ENCODE results near the gene MPZL1. TPM values are rescaled to one million over a fixed set of nuclear protein-coding genes. Genes with fewer than 3 reads are reported as not detected.

MPZL1 gene
- total RNA-seq, 2 experiments from 2014 or later: 1.2 to 1.5 TPM

- Mint-ChIP-seq H3K27ac (no peak overlapping the region), H3K36me3 (ENCODE audit: low read depth) (peaks cover 18% of the 10 kb centered on the region), H3K9me3 (no peaks in the 10 kb centered on the region), H3K4me1 (ENCODE audit: low read depth) (peaks cover 23% of the 10 kb centered on the region), H3K4me3 (no peak overlapping the region), H3K27me3 (no peaks in the 10 kb centered on the region)
- intact Hi-C loops (cut with DNase I, micrococcal nuclease): loop anchor here in 1 of 2 experiments (5.0 kb wide), 1 partner anchor 42 kb away; the partner anchor contains the start of gene MPZL1
- no peak for TF ChIP-seq CTCF (IDR thresholded peaks at IDR 0.05)
- Histone ChIP-seq H3K27ac (ENCODE audit: low read depth in 1 of 2, low read length in 2 of 2) (no peak overlapping the region), H3K4me3 (ENCODE audit: low read length) (no peak overlapping the region), H3K9me3 (ENCODE audit: control insufficient read depth in 1 of 2, insufficient read depth in 1 of 2, low read length in 2 of 2) (no peaks in the 10 kb centered on the region), H3K4me1 (ENCODE audit: insufficient read depth, low read length) (peaks cover 11% of the 10 kb centered on the region), H3K36me3 (ENCODE audit: insufficient read depth, low read length) (peaks cover 4% of the 10 kb centered on the region), H3K27me3 (ENCODE audit: control insufficient read depth in 1 of 2, insufficient read depth in 2 of 2, low read length in 2 of 2) (no peaks in the 10 kb centered on the region)
- CTCF ChIA-PET: no interaction called here
- ATAC-seq (ENCODE audit: poor library complexity) (no peak), DNase-seq (no peak)
- POLR2A ChIA-PET: no interaction called here
These were observed 42.9 kb downstream of the MPZL1 start for GRCh38 chr1:167764458-167765330.

- ChIA-PET POLR2A (no interaction called here), CTCF (no interaction called here)
These were observed 43.7 kb downstream of the MPZL1 start for GRCh38 chr1:167765496-167765895.

GRCh38 chr1:167766538-167766937 lies 44.8 kb downstream of the MPZL1 start:
- H3K27me3 Mint-ChIP-seq: no peaks in the 10 kb centered on the region
- intact Hi-C loops (cut with DNase I, micrococcal nuclease): no loop called here
- Histone ChIP-seq H3K27me3 (ENCODE audit: control insufficient read depth in 1 of 2, insufficient read depth in 2 of 2, low read length in 2 of 2) (no peaks in the 10 kb centered on the region), H3K27ac (ENCODE audit: low read depth in 1 of 2, low read length in 2 of 2) (no peak overlapping the region), H3K4me3 (ENCODE audit: low read length) (no peak overlapping the region), H3K4me1 (ENCODE audit: insufficient read depth, low read length) (peaks cover 10% of the 10 kb centered on the region), H3K9me3 (ENCODE audit: control insufficient read depth in 1 of 2, insufficient read depth in 1 of 2, low read length in 2 of 2) (no peaks in the 10 kb centered on the region), H3K36me3 (ENCODE audit: insufficient read depth, low read length) (peaks cover 4% of the 10 kb centered on the region)
- CTCF ChIA-PET: no interaction called here
- peaks cover 21% of the 10 kb centered on the region for H3K36me3 Mint-ChIP-seq (ENCODE audit: low read depth)
- ATAC-seq (ENCODE audit: poor library complexity) (no peak), DNase-seq (no peak)
- no peak for TF ChIP-seq CTCF (IDR thresholded peaks at IDR 0.05)
- H3K9me3 Mint-ChIP-seq: no peaks in the 10 kb centered on the region
- POLR2A ChIA-PET: no interaction called here
- H3K27ac Mint-ChIP-seq: no peak overlapping the region
- no peak overlapping the region for H3K4me3 Mint-ChIP-seq
- H3K4me1 Mint-ChIP-seq (ENCODE audit: low read depth): peaks cover 14% of the 10 kb centered on the region

More at GRCh38 chr1:167765496-167765895, 43.7 kb downstream of the MPZL1 start:
- Histone ChIP-seq H3K4me1 (ENCODE audit: insufficient read depth, low read length) (peaks cover 11% of the 10 kb centered on the region), H3K4me3 (ENCODE audit: low read length) (no peak overlapping the region), H3K27me3 (ENCODE audit: control insufficient read depth in 1 of 2, insufficient read depth in 2 of 2, low read length in 2 of 2) (no peaks in the 10 kb centered on the region), H3K36me3 (ENCODE audit: insufficient read depth, low read length) (peaks cover 4% of the 10 kb centered on the region), H3K9me3 (ENCODE audit: control insufficient read depth in 1 of 2, insufficient read depth in 1 of 2, low read length in 2 of 2) (no peaks in the 10 kb centered on the region), H3K27ac (ENCODE audit: low read depth in 1 of 2, low read length in 2 of 2) (no peak overlapping the region)
- TF ChIP-seq CTCF (IDR thresholded peaks at IDR 0.05): no peak
- ATAC-seq (ENCODE audit: poor library complexity) (no peak), DNase-seq (no peak)
- Mint-ChIP-seq H3K36me3 (ENCODE audit: low read depth) (peaks cover 21% of the 10 kb centered on the region), H3K4me1 (ENCODE audit: low read depth) (peaks cover 23% of the 10 kb centered on the region), H3K27ac (no peak overlapping the region), H3K27me3 (no peaks in the 10 kb centered on the region), H3K4me3 (no peak overlapping the region), H3K9me3 (no peaks in the 10 kb centered on the region)
- intact Hi-C loops (cut with DNase I, micrococcal nuclease): no loop called here
